Measurements from ENCODE around the gene FGD1. TPM values are rescaled to one million over a fixed set of nuclear protein-coding genes. Genes with fewer than 3 reads are reported as not detected.

The FGD1 gene
- total RNA-seq, 1 donor, result 10.4 TPM

DNA sequence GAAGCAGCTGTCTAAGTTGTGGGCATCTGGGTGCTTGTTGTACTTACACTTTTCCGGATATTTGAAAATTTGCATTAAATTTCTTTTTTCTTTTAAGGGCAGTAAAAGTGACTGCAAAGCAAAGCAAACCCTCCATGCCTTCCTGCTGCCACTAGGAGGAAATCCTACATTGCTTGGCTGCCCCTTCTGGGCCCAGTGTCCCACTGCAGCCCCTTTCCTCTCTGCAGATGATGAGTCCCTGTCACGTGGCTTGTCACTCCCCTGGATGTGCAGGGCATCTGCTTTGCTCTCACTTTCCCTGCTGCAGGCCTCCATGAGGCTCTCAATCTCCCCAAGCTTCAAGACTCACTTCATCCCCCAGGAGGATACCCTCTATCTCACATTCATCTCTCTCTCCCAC lies 43.1 kb downstream of the FGD1 start:
- DNase-seq (ENCODE audit: low read depth), result peak; percentile 8
- TF ChIP-seq, protein P1, sequence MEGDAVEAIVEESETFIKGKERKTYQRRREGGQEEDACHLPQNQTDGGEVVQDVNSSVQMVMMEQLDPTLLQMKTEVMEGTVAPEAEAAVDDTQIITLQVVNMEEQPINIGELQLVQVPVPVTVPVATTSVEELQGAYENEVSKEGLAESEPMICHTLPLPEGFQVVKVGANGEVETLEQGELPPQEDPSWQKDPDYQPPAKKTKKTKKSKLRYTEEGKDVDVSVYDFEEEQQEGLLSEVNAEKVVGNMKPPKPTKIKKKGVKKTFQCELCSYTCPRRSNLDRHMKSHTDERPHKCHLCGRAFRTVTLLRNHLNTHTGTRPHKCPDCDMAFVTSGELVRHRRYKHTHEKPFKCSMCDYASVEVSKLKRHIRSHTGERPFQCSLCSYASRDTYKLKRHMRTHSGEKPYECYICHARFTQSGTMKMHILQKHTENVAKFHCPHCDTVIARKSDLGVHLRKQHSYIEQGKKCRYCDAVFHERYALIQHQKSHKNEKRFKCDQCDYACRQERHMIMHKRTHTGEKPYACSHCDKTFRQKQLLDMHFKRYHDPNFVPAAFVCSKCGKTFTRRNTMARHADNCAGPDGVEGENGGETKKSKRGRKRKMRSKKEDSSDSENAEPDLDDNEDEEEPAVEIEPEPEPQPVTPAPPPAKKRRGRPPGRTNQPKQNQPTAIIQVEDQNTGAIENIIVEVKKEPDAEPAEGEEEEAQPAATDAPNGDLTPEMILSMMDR (IDR thresholded peaks at IDR 0.05; ENCODE audit: insufficient read depth, low read depth, low read length), result peak; percentile 30

GRCh38 chrX:54449929-54450328 lies 46.1 kb downstream of the FGD1 start:
- no peak overlapping the region for H3K4me3 ChIP-seq (ENCODE audit: low read depth, low read length)
- TF ChIP-seq, protein P1 (IDR thresholded peaks at IDR 0.05; ENCODE audit: insufficient read depth, low read depth, low read length), result no peak
- no peak for DNase-seq (ENCODE audit: low read depth)

More for the DNA sequence above, 43.1 kb downstream of the FGD1 start:
- H3K4me3 ChIP-seq (ENCODE audit: low read depth, low read length), result no peak overlapping the region

DNA sequence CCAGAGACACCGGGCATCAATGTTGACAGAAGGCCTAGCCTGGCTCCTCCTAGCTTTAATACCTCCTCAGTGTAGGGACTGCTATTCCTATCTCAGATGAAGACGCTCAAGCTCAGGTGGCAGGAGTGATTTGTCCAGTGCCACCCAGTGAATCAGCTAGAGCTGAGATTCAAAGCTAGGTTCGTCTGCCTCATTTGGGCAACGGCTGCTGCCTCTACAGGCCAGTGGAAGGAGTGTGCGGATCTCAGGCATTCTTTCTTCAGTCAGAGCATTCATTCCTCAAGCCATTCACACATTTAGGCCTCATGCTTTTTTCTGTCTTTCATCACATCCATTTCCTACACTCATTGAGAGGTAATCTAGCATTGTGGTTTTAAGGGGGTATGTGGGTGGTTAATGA lies 48.6 kb downstream of the FGD1 start:
- no peak for DNase-seq (ENCODE audit: low read depth)
- TF ChIP-seq, protein P1 (IDR thresholded peaks at IDR 0.05; ENCODE audit: insufficient read depth, low read depth, low read length), result no peak
- no peak overlapping the region for H3K4me3 ChIP-seq (ENCODE audit: low read depth, low read length)

DNA sequence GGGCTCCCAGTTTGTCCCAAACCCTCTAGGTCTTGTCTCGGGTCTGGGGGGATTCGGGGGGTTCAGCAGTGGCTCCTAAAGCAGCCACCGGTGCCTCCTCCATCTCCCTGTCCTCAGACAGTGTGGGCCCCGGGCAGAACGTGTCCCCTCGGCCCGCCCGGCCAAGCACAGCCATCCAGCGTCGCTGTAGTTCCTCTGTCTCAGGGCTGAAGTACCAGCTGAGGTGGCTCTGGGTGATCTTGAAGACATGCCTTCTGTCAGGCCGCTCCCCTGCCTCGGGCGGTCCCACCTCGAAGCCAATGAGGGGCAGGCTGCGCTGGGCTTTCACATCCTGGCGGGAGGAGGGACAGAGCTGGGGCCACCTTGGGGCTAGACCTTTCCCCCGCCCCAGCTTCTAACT lies 50.0 kb downstream of the FGD1 start:
- H3K4me3 ChIP-seq (ENCODE audit: low read depth, low read length), result no peak overlapping the region
- TF ChIP-seq, protein P1 (IDR thresholded peaks at IDR 0.05; ENCODE audit: insufficient read depth, low read depth, low read length), result no peak
- no peak for DNase-seq (ENCODE audit: low read depth)

DNA sequence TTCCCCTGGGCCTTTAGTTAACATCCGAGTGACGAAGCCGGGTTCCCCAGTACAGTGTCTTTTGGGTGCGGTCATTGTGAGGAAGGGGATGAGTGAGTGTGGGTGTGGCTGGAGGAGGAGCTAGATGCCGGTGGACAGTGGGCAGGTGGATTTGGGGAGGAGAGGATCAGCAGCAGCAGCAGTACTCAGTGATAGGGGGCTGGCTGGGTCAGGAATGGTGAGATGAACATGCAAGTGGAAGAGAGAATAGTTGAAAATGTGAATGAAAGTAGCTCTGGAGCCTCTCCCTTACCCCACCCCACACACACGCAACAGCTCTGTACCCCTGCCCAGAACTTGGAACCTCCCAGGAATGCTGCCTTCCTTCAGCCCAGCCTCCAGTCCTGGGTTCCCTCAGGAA lies 51.3 kb downstream of the FGD1 start:
- TF ChIP-seq, protein P1 (IDR thresholded peaks at IDR 0.05; ENCODE audit: insufficient read depth, low read depth, low read length), result no peak
- H3K4me3 ChIP-seq (ENCODE audit: low read depth, low read length), result no peak overlapping the region
- no peak for DNase-seq (ENCODE audit: low read depth)

- no peak overlapping the region for H3K4me3 ChIP-seq (ENCODE audit: low read depth, low read length)
- TF ChIP-seq, protein P1 (IDR thresholded peaks at IDR 0.05; ENCODE audit: insufficient read depth, low read depth, low read length), result no peak
- no peak for DNase-seq (ENCODE audit: low read depth)
These were observed 53.2 kb downstream of the FGD1 start for GRCh38 chrX:54442790-54443189.
